K562 (cell line): ENCODE measurements around the gene PLEKHN1. TPM values are rescaled to one million over a fixed set of nuclear protein-coding genes. Genes with fewer than 3 reads are reported as not detected.

Source experiments
- ARID2 ChIP-seq: fragments of 450-650 bp; IDR thresholded peaks from 2 replicates; pipeline ENCODE4 v1.6.1; 2017; ENCODE audit warnings: antibody characterized with exemption, mild to moderate bottlenecking
- CBX1 ChIP-seq: sonication (generic); IDR thresholded peaks from 2 replicates; pipeline ENCODE4 v1.6.1; 2016; ENCODE audit warnings: antibody characterized with exemption, low read depth, mild to moderate bottlenecking
- E2F6 ChIP-seq, 2 experiments: IDR thresholded peaks; 2 replicates each; pipeline ENCODE4 v1.6.1; 2011; ENCODE audit warnings: borderline replicate concordance in 1 of 2, control low read depth in 1 of 2, low read depth in 1 of 2, low read length in 1 of 2, mild to moderate bottlenecking in 1 of 2, mixed read lengths in 1 of 2, moderate library complexity in 1 of 2; ENCODE audit not compliant: insufficient read depth in 1 of 2, insufficient read length in 1 of 2, poor library complexity in 1 of 2, severe bottlenecking in 1 of 2; ENCODE audit errors: extremely low read depth in 1 of 2
- ELF1 ChIP-seq: fragments of 200-800 bp; sonication (Bioruptor generic); IDR thresholded peaks from 2 replicates; pipeline ENCODE4 v1.6.1; 2016; ENCODE audit warnings: missing genetic modification characterization, missing compliant biosample characterization
- EP400 ChIP-seq: fragments of 450-650 bp; IDR thresholded peaks from 2 replicates; pipeline ENCODE4 v1.6.1; 2017; ENCODE audit warnings: antibody characterized with exemption, mild to moderate bottlenecking, moderate library complexity
- ERF ChIP-seq: fragments of 450-650 bp; formaldehyde crosslinking; IDR thresholded peaks from 2 replicates; pipeline ENCODE4 v1.4.0; 2020; ENCODE audit warnings: mild to moderate bottlenecking, mixed read lengths
- ESRRA ChIP-seq: fragments of 450-650 bp; IDR thresholded peaks from 2 replicates; pipeline ENCODE4 v1.6.1; 2014; ENCODE audit warnings: low read depth, mild to moderate bottlenecking, moderate library complexity, borderline replicate concordance
- HCFC1 ChIP-seq: IDR thresholded peaks from 2 replicates; pipeline ENCODE4 v1.6.1; 2012; ENCODE audit warnings: low read depth, low read length, improper control_type of control experiment
- KDM1A ChIP-seq, 2 experiments: fragments of 450-650 bp; IDR thresholded peaks; 2 replicates each; pipeline ENCODE4 v1.6.1; 2016; ENCODE audit warnings: mild to moderate bottlenecking in 2 of 2
- MAZ ChIP-seq, 2 experiments: fragments of 450-650 bp in 1 of 2; sonication (generic) in 1 of 2; formaldehyde crosslinking; IDR thresholded peaks in 1 of 2; conservative IDR thresholded peaks in 1 of 2; 2 replicates each; pipeline versions ENCODE4 v1.4.0 to v1.5.0; 2020; ENCODE audit warnings: mild to moderate bottlenecking in 1 of 2, missing genetic modification reagents in 1 of 2
- MYNN ChIP-seq, 2 experiments: sonication (generic); formaldehyde crosslinking in 1 of 2; IDR thresholded peaks; 2 replicates each; pipeline versions ENCODE4 v1.5.0 to v1.6.1; 2016 to 2020; ENCODE audit warnings: antibody characterized with exemption in 1 of 2, missing genetic modification reagents in 1 of 2
- PCBP1 ChIP-seq: fragments of 200-400 bp; formaldehyde crosslinking; IDR thresholded peaks from 2 replicates; pipeline ENCODE4 v1.6.1; 2018; ENCODE audit warnings: mild to moderate bottlenecking, low read depth, low read length; ENCODE audit not compliant: poor library complexity, severe bottlenecking
- PRMT5 ChIP-seq: sonication (generic); formaldehyde crosslinking; IDR thresholded peaks from 2 replicates; pipeline ENCODE4 v1.5.0; 2020; ENCODE audit warnings: missing genetic modification reagents
- PTBP1 ChIP-seq: fragments of 200-400 bp; formaldehyde crosslinking; IDR thresholded peaks from 2 replicates; pipeline ENCODE4 v1.6.1; 2017; ENCODE audit warnings: low read depth, low read length
- RBBP5 ChIP-seq: fragments of 200-600 bp; sonication (generic); IDR thresholded peaks from 2 replicates; pipeline ENCODE4 v1.6.1; 2012; ENCODE audit warnings: borderline replicate concordance, mild to moderate bottlenecking, low read length, control low read depth, inconsistent platforms; ENCODE audit not compliant: insufficient read depth, poor library complexity, severe bottlenecking
- RCOR1 ChIP-seq, 2 experiments: IDR thresholded peaks; 2 replicates each; pipeline ENCODE4 v1.6.1; 2012; ENCODE audit warnings: low read depth in 2 of 2, low read length in 2 of 2, borderline replicate concordance in 1 of 2, improper control_type of control experiment in 1 of 2
- SIN3A ChIP-seq, 2 experiments: fragments of 150-350 bp in 1 of 2; IDR thresholded peaks; 2 replicates each; pipeline ENCODE4 v1.6.1; 2011 to 2016; ENCODE audit warnings: borderline replicate concordance in 2 of 2, low read depth in 2 of 2, low read length in 2 of 2, mild to moderate bottlenecking in 2 of 2, moderate library complexity in 2 of 2; ENCODE audit not compliant: control insufficient read depth in 1 of 2
- SMC3 ChIP-seq: conservative IDR thresholded peaks from 2 replicates; pipeline ENCODE4 v1.6.1; 2011; ENCODE audit warnings: low read depth, low read length, improper control_type of control experiment; ENCODE audit not compliant: insufficient read depth
- SOX6 ChIP-seq: fragments of 450-650 bp; IDR thresholded peaks from 2 replicates; pipeline ENCODE4 v1.6.1; 2014; ENCODE audit warnings: mild to moderate bottlenecking
- TBL1XR1 ChIP-seq, 2 experiments: IDR thresholded peaks; 2 replicates each; pipeline ENCODE4 v1.6.1; 2012; ENCODE audit warnings: improper control_type of control experiment in 2 of 2, low read length in 2 of 2, mild to moderate bottlenecking in 1 of 2
- UBTF ChIP-seq, 2 experiments: IDR thresholded peaks; 2 replicates each; pipeline ENCODE4 v1.6.1; 2012; ENCODE audit warnings: improper control_type of control experiment in 2 of 2, low read depth in 2 of 2, low read length in 2 of 2, borderline replicate concordance in 1 of 2
- ZNF436 ChIP-seq: fragments of 250-450, 450-650 bp; sonication (Bioruptor Pico); formaldehyde crosslinking; IDR thresholded peaks from 2 replicates; pipeline ENCODE4 v1.7.0; 2020; ENCODE audit warnings: mild to moderate bottlenecking
- polyA plus RNA-seq, 8 experiments: library from polyadenylated mRNA; depleted of rRNA in 4 of 8; stranded (reverse) in 5 of 8; unstranded in 3 of 8; fragments of >200 nt; fragmentation: Nextera tagmentation in 2 of 8; fragmentation: Illumina TruSeq in 1 of 8; extraction: Ambion mirVana in 2 of 8; extraction: Trizol in 1 of 8; gene quantifications; 2 replicates each; pipeline versions ENCODE4 v1.2.1 to v1.2.3, GENCODE V29; 2011 to 2014; ENCODE audit warnings: inconsistent platforms in 1 of 8, missing spikeins in 1 of 8
- total RNA-seq, 7 experiments: library from RNA; depleted of rRNA in 6 of 7; stranded (reverse); fragments of >200 nt in 6 of 7; fragmentation: Illumina TruSeq in 2 of 7; extraction: Trizol in 2 of 7; gene quantifications; 2 replicates each; pipeline versions ENCODE4 v1.2.1 to v1.2.3, GENCODE V29; 2011 to 2021; ENCODE audit warnings: low replicate concordance in 1 of 7

Gene PLEKHN1
- total and polyA plus RNA-seq, 9 of the 15 experiments (the other 6 are each of a cell fraction or from before 2014, with no cell fraction given): 0.07 to 1.5 (median 0.13) TPM; not detected in 2

GRCh38 chr1:960363-961131, 5.7 kb upstream of the PLEKHN1 start, which contains the start of gene KLHL17 (continued):
- TF ChIP-seq UBTF (IDR thresholded peaks at IDR 0.05; ENCODE audit: borderline replicate concordance in 1 of 2, low read depth in 2 of 2, low read length in 2 of 2): 0 out of 4 replicates have a peak, but pooled peaks of 1 of the 2 experiments have one; percentile 39
- TF ChIP-seq ARID2: no peak
- TF ChIP-seq E2F6 (IDR thresholded peaks at IDR 0.05; ENCODE audit: borderline replicate concordance in 1 of 2, extremely low read depth in 1 of 2, insufficient read depth in 1 of 2, insufficient read length in 1 of 2, low read depth in 1 of 2, low read length in 1 of 2, poor library complexity in 1 of 2, severe bottlenecking in 1 of 2): peak; percentile 34 to 79
- TF ChIP-seq PTBP1: peak; percentile 95
- peak; percentile 96 for TF ChIP-seq PCBP1
- TF ChIP-seq ESRRA: peak; percentile 49; the same call in 1 of the 2 replicates
- TF ChIP-seq TBL1XR1 (IDR thresholded peaks at IDR 0.05; ENCODE audit: low read length in 2 of 2): no peak
- TF ChIP-seq RCOR1 (IDR thresholded peaks at IDR 0.05; ENCODE audit: borderline replicate concordance in 1 of 2, low read depth in 2 of 2, low read length in 2 of 2): peak in 1 of 2 experiments; percentile 76; a peak in 2 of 4 replicates
- no peak for TF ChIP-seq ELF1 (tag)
- no peak for TF ChIP-seq MYNN (IDR thresholded peaks at IDR 0.05)
- TF ChIP-seq MYNN (CRISPR knock-in tag; IDR thresholded peaks at IDR 0.05): no peak
- TF ChIP-seq CBX1: 0 out of 2 replicates have a peak, but pooled peaks have one; percentile 49
- no peak for TF ChIP-seq PRMT5 (CRISPR knock-in tag)
- peak; percentile 97 to 98 for TF ChIP-seq MAZ (CRISPR knock-in tag; conservative IDR thresholded peaks at IDR 0.05 in 1 of 2, IDR thresholded peaks at IDR 0.05 in 1 of 2)
- peak; percentile 41; the same call in 1 of the 2 replicates for TF ChIP-seq HCFC1
- TF ChIP-seq SOX6: 0 out of 2 replicates have a peak, but pooled peaks have one; percentile 11
- TF ChIP-seq SMC3: no peak
- peak; percentile 73 for TF ChIP-seq RBBP5
- no peak for TF ChIP-seq EP400
- peak; percentile 100 for TF ChIP-seq ZNF436
- TF ChIP-seq SIN3A (IDR thresholded peaks at IDR 0.05; ENCODE audit: borderline replicate concordance in 2 of 2, control insufficient read depth in 1 of 2, low read depth in 2 of 2, low read length in 2 of 2): peak in 1 of 2 experiments; percentile 43; a peak in 1 of 4 replicates
- TF ChIP-seq KDM1A (IDR thresholded peaks at IDR 0.05): peak in 1 of 2 experiments; percentile 48; a peak in 1 of 4 replicates
- peak; percentile 84 for TF ChIP-seq ERF (CRISPR knock-in tag)
